ENCODE data around the gene PCDHGC5.
A peak's percentile ranks its signal among the peaks of the same experiment; 100 is the strongest.

The PCDHGC5 gene

DNA sequence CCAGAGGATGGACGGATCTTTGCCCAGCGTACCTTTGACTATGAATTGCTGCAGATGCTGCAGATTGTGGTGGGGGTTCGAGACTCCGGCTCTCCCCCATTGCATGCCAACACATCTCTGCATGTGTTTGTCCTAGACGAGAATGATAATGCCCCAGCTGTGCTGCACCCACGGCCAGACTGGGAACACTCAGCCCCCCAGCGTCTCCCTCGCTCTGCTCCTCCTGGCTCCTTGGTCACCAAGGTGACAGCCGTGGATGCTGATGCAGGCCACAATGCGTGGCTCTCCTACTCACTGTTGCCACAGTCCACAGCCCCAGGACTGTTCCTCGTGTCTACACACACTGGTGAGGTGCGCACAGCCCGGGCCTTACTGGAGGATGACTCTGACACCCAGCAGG lies 1.9 kb downstream of the PCDHGC5 start:
- DNase-seq (ENCODE audit: low spot score): no peak

DNA sequence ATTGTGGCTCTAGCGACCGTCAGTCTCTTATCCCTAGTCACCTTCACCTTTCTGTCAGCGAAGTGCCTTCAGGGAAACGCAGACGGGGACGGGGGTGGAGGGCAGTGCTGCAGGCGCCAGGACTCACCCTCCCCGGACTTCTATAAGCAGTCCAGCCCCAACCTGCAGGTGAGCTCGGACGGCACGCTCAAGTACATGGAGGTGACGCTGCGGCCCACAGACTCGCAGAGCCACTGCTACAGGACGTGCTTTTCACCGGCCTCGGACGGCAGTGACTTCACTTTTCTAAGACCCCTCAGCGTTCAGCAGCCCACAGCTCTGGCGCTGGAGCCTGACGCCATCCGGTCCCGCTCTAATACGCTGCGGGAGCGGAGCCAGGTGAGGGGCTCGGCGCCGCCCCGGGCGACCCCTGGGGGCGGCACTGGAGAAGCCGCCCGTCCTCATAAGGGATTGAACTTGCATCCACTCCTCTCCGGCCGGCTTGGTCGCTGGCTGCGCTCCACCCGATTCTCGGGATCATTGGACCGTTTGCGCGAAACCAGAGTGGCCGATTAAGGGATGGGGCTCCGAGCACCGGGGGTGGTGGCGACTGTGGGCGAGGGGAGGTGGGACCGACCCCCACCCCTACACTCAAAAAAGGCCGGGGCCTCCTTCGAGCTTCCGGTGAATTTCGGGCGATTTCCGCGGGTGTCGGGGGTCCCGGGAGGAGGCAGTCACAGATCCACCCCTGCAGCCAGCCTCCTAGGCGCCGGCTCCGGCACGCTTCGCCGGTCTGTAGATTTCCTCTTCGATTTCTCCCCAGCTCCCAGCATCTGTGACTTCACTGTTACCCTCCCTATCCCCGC lies 2.7 kb downstream of the PCDHGC5 start:
- no peak for DNase-seq (ENCODE audit: low spot score)

- no peak for DNase-seq (ENCODE audit: low spot score)
Measured at GRCh38 chr5:141492168-141492885, 3.4 kb downstream of the PCDHGC5 start.

GRCh38 chr5:141493500-141494422 lies 4.9 kb downstream of the PCDHGC5 start:
- no peak for DNase-seq (ENCODE audit: low spot score)

- DNase-seq (ENCODE audit: low spot score): no peak
Measured at GRCh38 chr5:141494761-141495452, 6.0 kb downstream of the PCDHGC5 start.

GRCh38 chr5:141495453-141495811 lies 6.6 kb downstream of the PCDHGC5 start:
- no peak for DNase-seq (ENCODE audit: low spot score)

DNA sequence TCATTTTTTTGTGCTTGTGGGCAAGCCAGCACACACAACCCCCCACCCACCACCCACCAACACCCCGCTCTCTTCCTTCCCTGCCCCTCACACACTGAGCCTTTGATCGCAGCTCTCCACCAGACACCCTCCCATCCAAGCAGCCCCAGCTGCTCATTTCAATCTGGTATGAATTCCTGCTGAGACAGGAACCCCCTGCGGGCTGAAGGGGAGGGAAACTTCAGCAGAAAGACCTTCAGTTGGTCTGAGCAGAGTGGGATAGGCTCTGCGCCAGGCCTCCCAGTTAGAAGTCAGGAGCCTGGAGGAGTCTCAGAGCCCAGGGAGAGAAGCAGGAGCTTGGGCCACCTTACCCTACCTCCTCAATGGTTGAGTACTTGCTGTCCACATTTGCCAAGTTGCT lies 7.2 kb downstream of the PCDHGC5 start:
- no peak for DNase-seq (ENCODE audit: low spot score)

GRCh38 chr5:141501761-141502160 lies 12.9 kb downstream of the PCDHGC5 start:
- DNase-seq (ENCODE audit: low spot score): no peak

GRCh38 chr5:141503681-141504080 lies 14.8 kb downstream of the PCDHGC5 start:
- DNase-seq (ENCODE audit: low spot score): no peak

DNA sequence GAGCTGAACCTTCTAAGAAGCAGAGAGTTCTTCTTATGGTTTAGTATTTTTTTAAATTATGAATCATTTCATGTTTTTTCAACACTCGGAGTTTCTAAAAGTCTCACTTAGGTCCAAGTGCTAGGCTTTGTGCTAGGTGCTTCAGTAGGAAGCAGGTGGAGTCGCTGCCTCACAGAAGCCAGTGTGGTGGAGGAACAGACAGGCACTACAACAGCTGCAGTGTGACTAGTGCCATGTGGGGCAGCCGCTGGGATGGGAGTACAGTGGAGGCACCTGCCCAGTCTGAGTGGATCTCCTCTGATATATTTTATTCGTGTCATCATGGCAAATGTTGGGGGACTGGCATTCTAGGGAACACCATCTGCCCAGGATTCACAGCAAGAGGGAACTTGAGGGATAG lies 15.3 kb downstream of the PCDHGC5 start:
- no peak for DNase-seq (ENCODE audit: low spot score)

GRCh38 chr5:141506381-141507155 lies 17.7 kb downstream of the PCDHGC5 start:
- no peak for DNase-seq (ENCODE audit: low spot score)

DNA sequence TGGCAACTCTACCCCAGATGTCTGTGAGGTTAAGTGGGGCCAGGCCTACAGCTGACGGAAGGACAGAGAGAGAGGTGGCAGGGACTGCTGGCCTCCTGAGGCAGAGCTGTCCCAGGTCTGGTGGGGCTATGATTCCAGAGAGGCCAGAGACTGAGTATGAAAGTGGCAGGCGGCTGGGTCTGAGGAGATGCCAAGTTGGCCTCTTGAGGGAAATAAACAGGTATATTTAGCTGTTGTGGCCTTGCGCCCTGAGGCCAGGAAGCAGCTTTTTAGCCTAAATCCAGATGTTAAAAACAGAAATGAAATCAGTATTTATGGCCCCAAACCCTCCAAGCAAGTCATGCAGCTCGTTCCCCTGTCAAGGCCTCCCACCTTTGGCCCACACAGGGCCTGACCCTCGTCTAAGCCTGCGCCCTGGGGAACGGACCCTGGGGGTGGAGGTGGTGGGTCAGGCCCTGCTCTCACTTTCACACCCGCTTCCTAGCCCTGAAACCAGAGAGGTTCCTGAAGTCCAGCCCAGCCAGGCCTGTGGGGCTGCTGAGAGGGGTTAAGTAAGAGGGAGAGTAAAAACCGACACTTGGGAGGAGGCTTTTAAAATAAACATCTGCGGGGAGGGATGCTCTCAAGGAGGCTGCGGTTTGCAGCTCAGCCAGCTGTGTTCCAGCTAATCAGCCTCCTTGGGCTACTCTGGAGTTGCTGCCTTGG lies 18.7 kb downstream of the PCDHGC5 start:
- DNase-seq (ENCODE audit: low spot score): no peak

- no peak for DNase-seq (ENCODE audit: low spot score)
Measured at GRCh38 chr5:141508440-141508797, 19.5 kb downstream of the PCDHGC5 start.

DNA sequence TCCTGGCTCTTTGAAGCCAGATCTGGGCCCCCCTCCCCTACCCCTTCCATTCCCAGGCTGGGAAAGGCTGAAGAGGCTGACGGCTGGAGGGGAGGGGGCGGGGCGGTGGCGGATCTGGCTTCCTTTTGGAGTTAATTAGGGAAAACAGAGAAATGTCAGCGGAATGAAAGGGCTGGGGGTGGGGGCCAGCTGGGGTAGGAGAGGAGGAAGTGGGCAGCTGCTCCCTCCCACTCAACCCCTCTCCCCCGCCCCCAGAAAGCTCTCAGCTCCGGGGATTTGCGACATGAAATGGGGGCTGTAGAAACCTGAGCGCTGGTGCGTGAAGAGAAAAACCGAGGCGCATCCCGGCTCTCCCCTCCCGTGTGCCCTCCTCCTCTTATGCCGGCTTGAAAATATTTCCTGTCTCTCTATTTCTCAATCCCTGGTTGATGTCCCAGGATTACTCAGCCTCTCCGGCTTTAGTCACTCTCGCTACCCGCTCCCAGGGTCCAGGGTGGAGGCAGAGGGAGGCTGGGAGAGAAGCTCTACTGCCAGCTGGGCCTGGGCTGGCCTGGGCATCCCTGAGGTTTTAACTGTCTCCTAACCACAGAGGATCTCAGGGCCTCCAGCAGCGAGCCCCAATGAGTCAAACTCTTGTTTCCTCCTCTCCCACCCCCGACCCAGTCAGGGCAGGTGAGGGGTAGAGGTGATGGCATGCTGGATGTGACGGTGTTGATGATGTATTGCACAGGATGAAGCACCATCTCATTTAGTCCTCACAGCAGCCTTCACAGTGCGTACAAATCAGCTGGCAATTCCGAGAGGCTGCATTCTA lies 20.1 kb downstream of the PCDHGC5 start:
- no peak for DNase-seq (ENCODE audit: low spot score)

DNA sequence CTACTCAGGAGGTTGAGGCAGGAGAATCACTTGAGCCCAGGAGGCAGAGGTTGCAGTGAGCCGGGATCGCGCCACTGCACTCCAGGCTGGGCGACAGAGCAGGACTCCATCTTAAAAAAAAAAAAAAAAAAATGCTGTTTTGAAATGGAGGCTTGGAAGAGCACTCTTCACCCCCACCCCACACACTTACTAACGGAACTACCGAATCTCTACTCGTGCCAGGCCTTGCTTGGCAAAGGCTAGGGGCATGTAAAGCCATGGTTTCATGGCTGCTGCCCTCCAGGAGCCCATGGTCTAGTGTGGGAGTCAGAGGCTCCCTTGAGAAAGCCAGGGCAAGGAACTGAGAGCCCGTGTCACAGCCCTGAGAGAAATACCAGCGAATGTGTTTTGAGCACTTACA lies 21.3 kb downstream of the PCDHGC5 start:
- DNase-seq (ENCODE audit: low spot score): no peak

DNA sequence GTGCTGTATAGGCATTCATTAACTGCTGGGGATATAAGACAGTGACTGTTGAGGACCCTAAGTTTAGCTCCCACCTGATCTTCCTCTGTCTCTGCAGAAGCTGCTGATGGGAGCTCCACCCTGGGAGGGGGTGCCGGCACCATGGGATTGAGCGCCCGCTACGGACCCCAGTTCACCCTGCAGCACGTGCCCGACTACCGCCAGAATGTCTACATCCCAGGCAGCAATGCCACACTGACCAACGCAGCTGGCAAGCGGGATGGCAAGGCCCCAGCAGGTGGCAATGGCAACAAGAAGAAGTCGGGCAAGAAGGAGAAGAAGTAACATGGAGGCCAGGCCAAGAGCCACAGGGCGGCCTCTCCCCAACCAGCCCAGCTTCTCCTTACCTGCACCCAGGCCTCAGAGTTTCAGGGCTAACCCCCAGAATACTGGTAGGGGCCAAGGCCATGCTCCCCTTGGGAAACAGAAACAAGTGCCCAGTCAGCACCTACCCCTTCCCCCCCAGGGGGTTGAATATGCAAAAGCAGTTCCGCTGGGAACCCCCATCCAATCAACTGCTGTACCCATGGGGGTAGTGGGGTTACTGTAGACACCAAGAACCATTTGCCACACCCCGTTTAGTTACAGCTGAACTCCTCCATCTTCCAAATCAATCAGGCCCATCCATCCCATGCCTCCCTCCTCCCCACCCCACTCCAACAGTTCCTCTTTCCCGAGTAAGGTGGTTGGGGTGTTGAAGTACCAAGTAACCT lies 22.1 kb downstream of the PCDHGC5 start:
- DNase-seq (ENCODE audit: low spot score): no peak

DNA sequence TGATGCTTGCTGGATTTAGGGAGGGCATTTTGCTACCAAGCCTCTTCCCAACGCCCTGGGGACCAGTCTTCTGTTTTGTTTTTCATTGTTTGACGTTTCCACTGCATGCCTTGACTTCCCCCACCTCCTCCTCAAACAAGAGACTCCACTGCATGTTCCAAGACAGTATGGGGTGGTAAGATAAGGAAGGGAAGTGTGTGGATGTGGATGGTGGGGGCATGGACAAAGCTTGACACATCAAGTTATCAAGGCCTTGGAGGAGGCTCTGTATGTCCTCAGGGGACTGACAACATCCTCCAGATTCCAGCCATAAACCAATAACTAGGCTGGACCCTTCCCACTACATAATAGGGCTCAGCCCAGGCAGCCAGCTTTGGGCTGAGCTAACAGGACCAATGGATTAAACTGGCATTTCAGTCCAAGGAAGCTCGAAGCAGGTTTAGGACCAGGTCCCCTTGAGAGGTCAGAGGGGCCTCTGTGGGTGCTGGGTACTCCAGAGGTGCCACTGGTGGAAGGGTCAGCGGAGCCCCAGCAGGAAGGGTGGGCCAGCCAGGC lies 23.0 kb downstream of the PCDHGC5 start:
- DNase-seq (ENCODE audit: low spot score): no peak

GRCh38 chr5:141512390-141512910 lies 23.6 kb downstream of the PCDHGC5 start:
- DNase-seq (ENCODE audit: low spot score): peak; percentile 87

All from HuH-7.5 (cell line).